HL-60 (cell line): Measurements from ENCODE around the gene COX11.

Experiments used
- DNase-seq, 2 experiments: peaks; one replicate each; pipeline ENCODE4 v3.0.0-alpha.2; 2010 to 2020; ENCODE audit warnings: low read depth in 1 of 2, low spot score in 1 of 2
- H3K27ac ChIP-seq: fragments of 250-450 bp; sonication (Bioruptor Pico); replicated peaks from 2 replicates; pipeline ENCODE4 v1.5.1; 2020; ENCODE audit warnings: mild to moderate bottlenecking, moderate library complexity
- H3K27me3 ChIP-seq: fragments of 250-450 bp; sonication (Bioruptor Pico); 2 replicates; pipeline ENCODE4 v1.5.1; 2021; ENCODE audit warnings: mild to moderate bottlenecking, moderate library complexity; ENCODE audit not compliant: insufficient read depth, poor library complexity, severe bottlenecking
- H3K4me3 ChIP-seq: replicated peaks from 2 replicates; pipeline ENCODE4 v1.5.1; 2011; ENCODE audit warnings: mild to moderate bottlenecking, control low read depth, low read length; ENCODE audit not compliant: insufficient read depth
- GABPA ChIP-seq: IDR thresholded peaks from 2 replicates; pipeline ENCODE4 v1.6.1; 2012; ENCODE audit warnings: low read depth
- POLR2AphosphoS5 ChIP-seq: IDR thresholded peaks from 2 replicates; pipeline ENCODE4 v1.6.1; 2012; ENCODE audit warnings: low read depth
- SPI1 ChIP-seq: IDR thresholded peaks from 2 replicates; pipeline ENCODE4 v1.6.1; 2012; ENCODE audit warnings: low read depth, mild to moderate bottlenecking, borderline replicate concordance
- TF ChIP-seq, protein P1 (sequence below): IDR thresholded peaks from 2 replicates; pipeline ENCODE4 v1.6.1; 2012; ENCODE audit warnings: low read depth; ENCODE audit not compliant: insufficient replicate concordance
- TF ChIP-seq, protein P2 (sequence below): IDR thresholded peaks from one replicate; pipeline ENCODE4 v1.5.1; 2011; ENCODE audit warnings: low read length, control low read depth, inconsistent platforms; ENCODE audit not compliant: insufficient read depth

The COX11 gene

DNA sequence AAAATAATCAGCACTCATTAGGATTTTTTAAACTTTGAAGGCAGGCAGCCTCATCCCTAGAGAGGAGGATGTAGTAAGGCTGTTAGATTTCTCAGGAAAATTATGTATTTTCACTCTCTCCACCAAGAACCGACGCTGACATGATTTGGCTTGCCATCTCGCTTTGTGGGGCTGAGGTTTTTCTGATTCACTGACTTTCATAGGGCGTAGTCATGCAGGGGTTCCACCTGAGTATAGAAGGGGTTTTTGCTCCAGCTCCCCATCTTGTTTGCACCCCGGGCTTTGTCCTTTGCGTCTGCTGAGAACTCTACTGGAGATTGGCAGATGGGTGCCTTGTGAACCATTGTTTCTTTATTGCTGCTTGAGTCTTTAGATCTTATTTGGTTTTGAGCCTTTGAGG, 47.6 kb downstream of the COX11 start:
- TF ChIP-seq, protein P1, sequence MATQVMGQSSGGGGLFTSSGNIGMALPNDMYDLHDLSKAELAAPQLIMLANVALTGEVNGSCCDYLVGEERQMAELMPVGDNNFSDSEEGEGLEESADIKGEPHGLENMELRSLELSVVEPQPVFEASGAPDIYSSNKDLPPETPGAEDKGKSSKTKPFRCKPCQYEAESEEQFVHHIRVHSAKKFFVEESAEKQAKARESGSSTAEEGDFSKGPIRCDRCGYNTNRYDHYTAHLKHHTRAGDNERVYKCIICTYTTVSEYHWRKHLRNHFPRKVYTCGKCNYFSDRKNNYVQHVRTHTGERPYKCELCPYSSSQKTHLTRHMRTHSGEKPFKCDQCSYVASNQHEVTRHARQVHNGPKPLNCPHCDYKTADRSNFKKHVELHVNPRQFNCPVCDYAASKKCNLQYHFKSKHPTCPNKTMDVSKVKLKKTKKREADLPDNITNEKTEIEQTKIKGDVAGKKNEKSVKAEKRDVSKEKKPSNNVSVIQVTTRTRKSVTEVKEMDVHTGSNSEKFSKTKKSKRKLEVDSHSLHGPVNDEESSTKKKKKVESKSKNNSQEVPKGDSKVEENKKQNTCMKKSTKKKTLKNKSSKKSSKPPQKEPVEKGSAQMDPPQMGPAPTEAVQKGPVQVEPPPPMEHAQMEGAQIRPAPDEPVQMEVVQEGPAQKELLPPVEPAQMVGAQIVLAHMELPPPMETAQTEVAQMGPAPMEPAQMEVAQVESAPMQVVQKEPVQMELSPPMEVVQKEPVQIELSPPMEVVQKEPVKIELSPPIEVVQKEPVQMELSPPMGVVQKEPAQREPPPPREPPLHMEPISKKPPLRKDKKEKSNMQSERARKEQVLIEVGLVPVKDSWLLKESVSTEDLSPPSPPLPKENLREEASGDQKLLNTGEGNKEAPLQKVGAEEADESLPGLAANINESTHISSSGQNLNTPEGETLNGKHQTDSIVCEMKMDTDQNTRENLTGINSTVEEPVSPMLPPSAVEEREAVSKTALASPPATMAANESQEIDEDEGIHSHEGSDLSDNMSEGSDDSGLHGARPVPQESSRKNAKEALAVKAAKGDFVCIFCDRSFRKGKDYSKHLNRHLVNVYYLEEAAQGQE = no peak
- TF ChIP-seq, protein P2, sequence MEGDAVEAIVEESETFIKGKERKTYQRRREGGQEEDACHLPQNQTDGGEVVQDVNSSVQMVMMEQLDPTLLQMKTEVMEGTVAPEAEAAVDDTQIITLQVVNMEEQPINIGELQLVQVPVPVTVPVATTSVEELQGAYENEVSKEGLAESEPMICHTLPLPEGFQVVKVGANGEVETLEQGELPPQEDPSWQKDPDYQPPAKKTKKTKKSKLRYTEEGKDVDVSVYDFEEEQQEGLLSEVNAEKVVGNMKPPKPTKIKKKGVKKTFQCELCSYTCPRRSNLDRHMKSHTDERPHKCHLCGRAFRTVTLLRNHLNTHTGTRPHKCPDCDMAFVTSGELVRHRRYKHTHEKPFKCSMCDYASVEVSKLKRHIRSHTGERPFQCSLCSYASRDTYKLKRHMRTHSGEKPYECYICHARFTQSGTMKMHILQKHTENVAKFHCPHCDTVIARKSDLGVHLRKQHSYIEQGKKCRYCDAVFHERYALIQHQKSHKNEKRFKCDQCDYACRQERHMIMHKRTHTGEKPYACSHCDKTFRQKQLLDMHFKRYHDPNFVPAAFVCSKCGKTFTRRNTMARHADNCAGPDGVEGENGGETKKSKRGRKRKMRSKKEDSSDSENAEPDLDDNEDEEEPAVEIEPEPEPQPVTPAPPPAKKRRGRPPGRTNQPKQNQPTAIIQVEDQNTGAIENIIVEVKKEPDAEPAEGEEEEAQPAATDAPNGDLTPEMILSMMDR = no peak
- no peak for TF ChIP-seq POLR2AphosphoS5
- no peak for TF ChIP-seq SPI1
- TF ChIP-seq GABPA = no peak
- Histone ChIP-seq H3K27me3 (no peaks in the 10 kb centered on the region), H3K27ac (no peak overlapping the region), H3K4me3 (no peak overlapping the region)
- DNase-seq = no peak

DNA sequence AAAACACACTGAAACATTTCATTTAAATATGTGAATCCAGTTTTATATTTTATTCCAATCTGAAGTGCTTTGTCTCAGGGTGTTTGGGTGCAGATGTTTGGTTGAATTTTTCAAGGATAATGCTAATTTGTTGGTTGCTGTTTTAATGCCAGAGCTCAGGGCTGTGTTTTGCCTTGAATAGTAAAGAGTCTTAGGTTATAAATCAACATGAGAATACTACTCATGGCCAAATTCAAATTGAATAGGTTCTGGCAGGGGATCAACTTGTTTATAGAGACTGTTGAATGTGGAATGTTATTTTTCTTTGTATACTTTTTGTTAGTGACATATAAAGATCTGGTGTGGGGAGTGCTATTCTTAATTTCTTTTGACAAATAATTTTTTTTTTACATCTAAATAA, 49.0 kb downstream of the COX11 start:
- TF ChIP-seq SPI1 = no peak
- no peak for TF ChIP-seq GABPA
- TF ChIP-seq, protein P2 = no peak
- TF ChIP-seq POLR2AphosphoS5 = no peak
- TF ChIP-seq, protein P1 = no peak
- DNase-seq = no peak
- no peak overlapping the region for H3K27ac ChIP-seq
- H3K4me3 ChIP-seq = no peak overlapping the region
- H3K27me3 ChIP-seq = no peaks in the 10 kb centered on the region

DNA sequence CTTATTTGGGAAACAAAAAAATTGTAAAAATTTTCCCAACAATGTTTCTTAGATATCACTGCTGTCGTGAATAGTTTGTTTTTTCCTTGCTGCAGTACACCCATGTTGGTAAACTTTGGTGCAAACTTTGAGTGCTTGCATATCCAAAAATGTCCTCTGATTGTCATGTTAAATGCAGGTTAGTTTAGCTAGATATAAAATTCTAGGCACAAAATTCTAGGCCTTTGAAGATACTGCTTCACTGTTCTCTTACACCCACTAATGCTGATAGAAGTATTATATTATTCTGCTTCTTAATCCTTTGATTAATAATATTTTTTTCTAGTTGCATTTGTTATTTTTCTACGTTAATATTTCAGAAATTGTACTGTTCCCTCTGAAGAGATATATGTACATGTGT, 51.7 kb downstream of the COX11 start:
- DNase-seq = no peak
- Histone ChIP-seq H3K4me3 (no peak overlapping the region), H3K27me3 (no peaks in the 10 kb centered on the region), H3K27ac (no peak overlapping the region)
- TF ChIP-seq, protein P1 = no peak
- no peak for TF ChIP-seq SPI1
- TF ChIP-seq GABPA = no peak
